Stimulated activated CD8-positive, alpha-beta memory T cell treated with anti-CD3 and anti-CD28 coated beads, Interleukin-4, amount 100 ng/mL, for 48 hours (primary cell): ENCODE measurements around the gene NLRX1.
A peak's percentile ranks its signal among the peaks of the same experiment; 100 is the strongest.
"Not testable (repeated sequence)": the region's sequence is repeated elsewhere in the genome, so short reads cannot be mapped to it uniquely, and the experiment has no call there.

Experiments used
- DNase-seq: peaks from one replicate; pipeline ENCODE4 v3.0.0-alpha.2; 2020

Gene NLRX1

DNA sequence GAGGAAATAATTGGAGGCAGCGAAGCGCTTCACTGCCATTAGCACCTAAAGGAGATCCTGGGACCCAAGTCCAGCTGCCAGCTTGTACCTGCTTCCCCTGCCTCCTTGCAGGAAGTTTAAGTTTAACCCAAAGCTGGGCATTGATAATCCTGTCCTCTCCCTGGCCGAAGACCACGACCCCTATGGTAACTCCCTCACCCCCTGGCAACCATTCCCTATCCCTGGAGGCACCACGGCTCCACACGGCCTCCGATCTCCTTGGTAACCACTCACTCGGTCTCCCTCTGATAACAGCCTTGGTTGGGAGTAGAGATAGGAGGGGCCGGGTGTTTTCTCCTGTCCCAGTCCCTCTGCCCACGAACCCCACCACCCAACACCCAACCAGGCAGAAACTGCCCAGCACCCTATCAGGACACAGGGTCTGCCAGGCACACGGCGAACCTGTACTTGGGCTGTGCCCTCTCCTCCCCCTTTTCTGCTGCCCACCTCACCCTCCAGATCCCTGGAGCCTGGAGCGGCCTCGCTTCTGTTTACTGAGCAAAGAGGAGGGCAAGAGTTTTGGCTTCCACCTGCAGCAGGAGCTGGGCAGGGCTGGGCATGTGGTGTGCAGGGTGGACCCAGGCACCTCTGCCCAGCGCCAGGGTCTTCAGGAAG is 17.6 kb downstream of the NLRX1 start:
- DNase-seq: no peak

GRCh38 chr11:119187123-119187892 is 18.8 kb downstream of the NLRX1 start:
- DNase-seq: no peak

GRCh38 chr11:119188067-119188466 is 19.5 kb downstream of the NLRX1 start:
- no peak for DNase-seq

DNA sequence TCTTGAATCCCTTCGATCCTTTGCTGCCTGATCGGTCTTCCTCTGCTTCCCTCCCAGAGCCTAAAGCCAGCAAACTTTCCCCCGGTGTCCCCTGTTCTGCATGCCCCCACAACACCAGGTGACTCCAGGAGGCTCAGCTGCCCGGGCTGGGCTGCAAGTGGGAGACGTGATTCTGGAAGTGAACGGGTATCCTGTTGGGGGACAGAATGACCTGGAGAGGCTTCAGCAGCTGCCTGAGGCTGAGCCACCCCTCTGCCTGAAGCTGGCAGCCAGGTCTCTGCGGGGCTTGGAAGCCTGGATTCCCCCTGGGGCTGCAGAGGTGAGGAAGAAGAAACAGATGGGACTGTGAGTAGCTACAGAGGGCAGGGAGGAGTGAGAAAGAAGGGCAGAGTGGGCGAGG is 20.4 kb downstream of the NLRX1 start:
- DNase-seq: no peak

DNA sequence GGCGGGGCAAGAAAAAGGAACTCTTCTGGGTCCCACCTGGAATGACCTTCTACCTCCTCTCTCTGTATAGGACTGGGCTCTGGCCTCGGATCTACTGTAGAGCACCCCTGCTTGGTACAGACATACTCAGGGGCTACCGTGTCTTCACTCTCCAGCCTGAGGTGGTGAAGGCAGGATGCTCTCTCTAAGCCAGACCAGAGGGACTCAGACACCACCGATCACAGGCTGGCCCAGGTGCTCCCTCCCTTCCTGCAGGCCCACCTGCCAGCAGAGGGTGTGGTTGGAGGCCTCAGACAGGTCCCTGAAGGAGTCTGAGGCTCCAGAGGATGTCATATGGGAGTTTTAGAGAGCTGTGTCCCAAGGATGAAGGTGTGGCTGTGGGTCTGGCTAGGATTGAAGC is 20.9 kb downstream of the NLRX1 start:
- no peak for DNase-seq

DNA sequence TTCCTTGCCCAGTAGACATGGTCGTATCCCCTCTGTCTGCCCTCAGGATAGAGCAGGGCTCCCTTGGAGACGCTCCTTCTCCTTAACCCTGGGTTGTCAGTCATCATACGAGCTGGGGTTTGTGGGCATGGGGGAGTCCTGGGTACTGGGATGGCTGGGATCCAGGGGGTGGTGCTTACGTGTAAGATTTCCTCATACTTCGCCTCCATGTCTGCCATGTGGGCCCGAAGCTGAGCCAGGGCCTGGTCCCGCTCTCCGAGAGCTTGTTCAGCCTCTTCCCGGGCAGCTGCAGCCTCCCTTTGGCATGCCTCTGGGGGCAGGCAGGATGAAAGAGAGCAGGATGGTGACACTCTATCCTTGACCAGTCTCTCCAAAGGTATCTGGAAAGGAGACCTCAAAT is 22.0 kb downstream of the NLRX1 start:
- DNase-seq: no peak

- not testable (repeated sequence) for DNase-seq
These were observed 22.7 kb downstream of the NLRX1 start for GRCh38 chr11:119191265-119191664.

DNA sequence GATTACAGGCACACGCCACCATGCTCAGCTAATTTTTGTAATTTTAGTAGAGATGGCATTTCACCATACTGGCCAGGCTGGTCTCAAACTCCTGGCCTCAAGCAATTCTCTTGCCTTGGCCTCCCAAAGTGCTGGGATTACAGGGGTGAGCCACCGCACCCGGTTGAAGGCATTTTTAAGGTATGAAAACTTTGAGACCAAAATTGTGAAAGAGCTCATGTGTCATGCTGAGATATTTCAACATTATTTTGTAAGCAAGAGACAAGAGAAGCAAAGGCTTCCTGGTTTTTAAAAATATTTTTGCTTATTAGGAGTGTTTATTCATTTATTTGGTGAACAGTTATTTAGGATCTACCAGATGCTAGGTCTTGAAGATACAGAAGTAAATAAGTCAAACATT is 23.6 kb downstream of the NLRX1 start:
- no peak for DNase-seq

DNA sequence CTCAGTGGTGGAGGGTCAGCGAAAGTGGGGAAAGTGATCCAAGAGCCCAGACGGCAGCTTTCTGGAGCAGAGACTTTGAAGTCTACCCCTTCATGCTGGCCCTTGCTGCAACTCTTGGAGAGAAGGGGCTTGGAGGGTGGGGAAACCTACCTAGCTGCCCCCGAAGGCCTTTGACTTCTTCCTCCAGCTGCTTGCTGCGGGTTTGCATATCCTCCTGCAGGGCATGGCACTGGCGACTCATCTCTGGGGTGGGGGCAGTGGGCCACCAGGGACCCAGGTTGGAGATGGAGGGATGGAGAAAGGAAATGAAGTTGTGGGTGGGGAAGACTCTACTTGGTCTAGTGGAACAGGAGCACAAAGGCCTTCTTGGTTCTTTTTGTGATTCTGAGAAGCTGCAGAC is 24.5 kb downstream of the NLRX1 start:
- DNase-seq: no peak

DNA sequence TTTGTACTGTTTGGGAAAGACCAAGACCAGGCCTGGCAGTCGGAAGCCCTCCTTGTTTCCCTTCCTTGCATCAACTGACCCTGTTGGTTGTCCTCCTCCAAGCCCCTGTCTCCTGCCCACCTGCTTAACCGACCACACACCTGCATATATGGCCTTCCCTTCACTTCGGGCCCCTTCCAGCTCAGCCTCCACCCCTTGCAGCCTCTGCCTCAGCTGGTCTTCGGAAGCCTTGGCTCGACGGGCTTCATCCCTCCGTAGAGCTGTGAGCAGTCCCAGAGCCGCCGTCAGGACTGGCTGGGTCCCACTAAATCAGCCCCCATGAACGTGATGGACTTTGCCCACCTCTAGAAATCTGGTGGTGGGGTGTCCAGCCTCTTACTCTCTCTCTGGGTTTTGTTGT is 25.1 kb downstream of the NLRX1 start:
- no peak for DNase-seq

- DNase-seq: no peak
These were observed 26.4 kb downstream of the NLRX1 start for GRCh38 chr11:119194811-119195440.

GRCh38 chr11:119195680-119196079 is 27.2 kb downstream of the NLRX1 start:
- no peak for DNase-seq

DNA sequence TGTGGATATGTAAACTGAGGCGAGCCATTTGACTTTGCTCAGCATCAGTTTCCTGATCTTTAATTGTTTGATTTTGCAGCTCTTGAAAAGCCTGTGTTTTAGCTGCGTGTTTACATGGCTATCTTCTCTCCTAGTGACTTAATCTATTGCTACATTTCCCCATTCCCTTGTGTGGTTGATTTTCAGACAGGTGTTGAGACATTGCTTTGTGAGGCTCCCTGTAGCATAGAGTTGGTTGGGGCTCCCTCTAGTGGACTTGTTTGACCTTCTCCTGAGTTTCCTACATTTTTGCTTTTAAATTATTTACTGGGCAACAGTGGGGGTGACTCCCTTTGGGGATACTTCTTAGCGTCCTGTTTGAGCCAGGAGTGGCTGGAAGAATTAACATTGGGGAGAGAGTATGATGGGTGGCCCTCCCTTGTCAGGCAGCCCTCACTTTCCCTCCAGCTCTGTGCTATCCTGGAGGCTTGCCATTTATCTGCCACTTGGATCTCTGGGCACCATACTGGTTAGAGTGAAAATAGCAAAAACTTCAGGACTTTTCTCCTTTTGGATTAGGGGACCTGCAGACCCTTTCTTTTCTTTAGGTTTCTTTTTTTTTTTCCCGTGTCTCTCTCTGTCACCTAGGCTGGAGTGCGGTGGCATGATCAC is 28.4 kb downstream of the NLRX1 start:
- DNase-seq: peak; percentile 71

DNA sequence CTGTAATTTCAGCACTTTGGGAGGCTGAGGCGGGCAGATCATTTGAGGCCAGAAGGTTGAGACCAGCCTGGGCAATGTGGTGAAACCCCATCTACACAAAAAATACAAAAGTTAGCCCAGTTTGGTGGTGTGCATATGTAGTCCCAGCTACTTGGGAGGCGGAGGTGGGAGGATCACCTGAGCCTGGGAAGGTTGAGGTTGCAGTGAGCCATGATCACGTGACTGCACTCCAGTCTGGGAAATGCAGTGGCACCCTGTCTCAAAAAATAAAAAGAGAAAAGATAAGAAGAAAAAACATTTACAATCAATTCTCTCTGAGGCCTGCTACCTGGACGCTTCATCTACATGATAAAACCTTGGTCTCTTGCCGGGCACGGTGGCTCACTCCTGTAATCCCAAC is 30.4 kb downstream of the NLRX1 start:
- no peak for DNase-seq

DNA sequence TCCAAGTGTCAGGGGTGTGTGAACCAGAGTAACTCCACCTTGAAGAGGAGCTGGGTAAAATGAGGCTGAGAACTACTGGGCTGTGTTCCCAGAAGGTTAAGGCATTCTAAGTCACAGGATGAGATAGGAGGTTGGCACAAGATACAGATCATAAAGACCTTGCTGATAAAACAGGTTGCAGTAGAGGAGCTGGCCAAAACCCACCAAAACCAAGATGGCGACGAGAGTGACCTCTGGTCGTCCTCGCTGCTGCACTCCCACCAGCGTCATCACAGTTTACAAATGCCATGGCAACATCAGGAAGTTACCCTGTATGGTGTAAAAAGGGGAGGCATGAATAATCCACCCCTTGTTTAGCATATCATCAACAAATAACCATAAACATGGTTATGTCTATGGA is 32.7 kb downstream of the NLRX1 start:
- not testable (repeated sequence) for DNase-seq

DNA sequence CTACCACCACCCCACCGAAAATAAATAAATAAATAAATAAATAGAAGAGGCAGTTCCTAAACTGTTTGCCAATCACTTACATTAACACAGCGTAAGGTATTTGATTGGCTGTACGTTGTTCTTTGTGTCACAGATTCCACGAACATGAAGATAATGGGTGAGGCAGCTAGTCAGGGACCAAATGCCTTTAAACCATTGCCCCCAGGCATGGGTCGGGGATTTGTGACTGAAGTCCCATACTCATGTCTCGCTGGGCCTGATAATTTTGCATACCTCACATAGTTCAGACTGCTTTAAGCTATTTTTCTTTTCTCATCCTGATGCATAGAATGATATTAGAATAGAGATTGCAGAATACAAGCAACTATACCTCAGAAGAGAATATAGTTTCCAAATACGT is 34.0 kb downstream of the NLRX1 start:
- DNase-seq: no peak

GRCh38 chr11:119204066-119204465 is 35.5 kb downstream of the NLRX1 start:
- DNase-seq: no peak

DNA sequence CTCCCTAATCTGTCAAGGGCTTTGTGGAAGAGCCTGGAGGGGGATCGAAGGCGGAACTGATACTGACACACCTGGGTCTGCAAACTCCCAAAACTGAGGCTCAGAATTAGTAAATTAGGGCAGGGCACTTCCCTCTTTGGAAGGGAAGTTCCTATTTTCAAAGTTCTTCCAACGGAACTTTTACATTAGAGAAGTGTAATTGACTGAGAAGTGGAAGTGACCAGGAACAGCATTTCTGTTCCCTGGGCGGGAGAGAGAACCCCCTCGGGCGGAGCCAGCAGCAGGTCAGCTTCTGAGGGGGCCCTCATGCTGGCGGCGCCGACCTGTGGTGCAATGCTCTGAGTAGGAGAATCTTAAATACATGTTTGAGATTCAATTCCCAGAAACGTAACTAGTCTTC is 36.6 kb downstream of the NLRX1 start:
- no peak for DNase-seq

DNA sequence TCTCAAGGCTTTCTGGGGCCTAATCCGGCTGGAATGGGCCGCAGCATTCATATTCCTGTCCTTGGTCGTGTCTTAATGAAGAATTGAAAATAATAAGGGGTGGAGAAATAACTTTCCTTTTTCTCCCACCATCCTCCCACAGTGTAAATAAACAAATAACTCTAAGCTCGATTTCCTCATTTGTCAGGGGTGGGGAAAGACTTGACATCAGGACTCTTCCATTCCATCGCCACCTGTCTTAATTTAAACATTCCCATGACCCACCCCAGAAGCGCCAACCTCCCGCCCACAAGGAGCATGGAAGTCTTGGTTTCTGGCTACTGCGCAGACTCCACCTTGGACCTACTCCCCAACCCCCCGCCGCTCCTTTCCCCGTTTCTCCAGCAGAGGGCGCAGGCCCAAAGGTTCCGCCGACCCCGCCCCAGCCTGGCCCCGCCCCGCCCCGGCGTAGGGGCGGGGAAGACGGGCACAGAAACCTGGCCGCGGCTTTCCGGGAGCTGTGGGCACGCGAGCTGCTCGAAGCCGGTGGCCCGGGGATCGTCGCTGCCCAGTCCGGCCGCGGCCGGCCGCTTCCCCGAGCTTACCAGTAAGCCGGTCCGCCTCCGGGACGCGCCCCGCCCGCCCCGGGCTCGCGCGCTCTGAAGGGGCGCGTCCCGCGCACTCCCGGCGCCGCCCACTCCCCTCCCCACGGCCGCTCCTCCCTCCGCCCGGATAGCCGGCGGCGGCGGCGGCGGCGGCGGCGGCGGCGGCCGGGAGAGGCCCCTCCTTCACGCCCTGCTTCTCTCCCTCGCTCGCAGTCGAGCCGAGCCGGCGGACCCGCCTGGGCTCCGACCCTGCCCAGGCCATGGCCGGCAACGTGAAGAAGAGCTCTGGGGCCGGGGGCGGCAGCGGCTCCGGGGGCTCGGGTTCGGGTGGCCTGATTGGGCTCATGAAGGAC is 37.3 kb downstream of the NLRX1 start, which contains the start of gene CBL:
CBL (plus strand) TSS at position 766 of the 937 bp plus-strand sequence; CDS start at position 845, 79 bp downstream.
- peak; percentile 99 for DNase-seq

DNA sequence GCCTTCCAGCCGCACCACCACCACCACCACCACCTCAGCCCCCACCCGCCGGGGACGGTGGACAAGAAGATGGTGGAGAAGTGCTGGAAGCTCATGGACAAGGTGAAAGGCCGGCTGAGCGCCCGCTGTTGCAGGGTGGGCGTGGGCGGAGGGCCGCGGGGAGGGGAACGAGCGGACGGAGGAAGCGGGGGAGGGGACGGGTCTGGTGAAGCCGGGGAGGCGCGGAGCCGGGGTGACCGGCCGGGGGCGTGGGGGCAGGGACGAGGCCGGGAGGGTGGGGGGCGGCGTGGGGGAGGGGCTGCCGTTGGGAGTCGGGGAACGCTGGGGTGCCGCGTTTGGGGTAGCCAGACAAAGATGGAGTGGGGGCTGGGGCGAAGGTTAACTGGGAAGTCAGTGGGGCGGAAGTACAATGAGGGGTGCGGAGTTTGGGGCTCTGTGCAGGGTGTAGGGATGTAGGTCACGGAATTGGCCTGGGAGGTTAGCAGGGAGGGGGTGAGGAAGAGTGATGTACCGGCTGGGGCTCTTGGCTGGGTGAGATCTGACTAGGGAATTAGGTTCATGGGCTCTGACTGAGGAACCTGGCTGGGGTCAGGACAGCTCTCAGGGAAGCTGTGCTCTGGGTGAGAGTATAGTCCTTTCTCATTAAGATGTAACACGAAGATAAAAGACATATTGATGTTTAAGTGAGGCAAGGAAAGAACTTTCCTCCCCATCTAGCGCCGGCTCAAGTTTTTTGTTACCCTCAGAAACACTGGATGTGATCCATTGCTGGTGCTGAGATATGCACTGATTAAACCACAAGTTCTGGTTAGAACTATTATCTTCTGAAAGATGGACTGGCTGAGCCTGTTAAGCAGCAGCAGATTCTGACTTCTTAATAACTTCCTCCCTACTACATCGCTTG is 38.2 kb downstream of the NLRX1 start:
- DNase-seq: peak; percentile 76

- no peak for DNase-seq
These were observed 39.0 kb downstream of the NLRX1 start for GRCh38 chr11:119207415-119207960.
